Epithelial cell of esophagus (primary cell): ENCODE measurements around the gene HAND1.

Experiments
- DNase-seq: peaks from one replicate; pipeline ENCODE4 v3.0.0; 2010; ENCODE audit warnings: low read depth
- H3K4me3 ChIP-seq: 2 replicates; pipeline ENCODE4 v1.5.1; 2011; ENCODE audit warnings: mild to moderate bottlenecking, low read length, control low read depth
- TF ChIP-seq, protein P1 (sequence below): IDR thresholded peaks from 2 replicates; pipeline ENCODE4 v1.5.1; 2011; ENCODE audit warnings: low read depth, mild to moderate bottlenecking, low read length, control low read depth, inconsistent platforms; ENCODE audit not compliant: insufficient read depth; ENCODE audit errors: missing control alignments

The HAND1 gene

GRCh38 chr5:154522284-154522683 is 44.3 kb upstream of the HAND1 start:
- TF ChIP-seq, protein P1, sequence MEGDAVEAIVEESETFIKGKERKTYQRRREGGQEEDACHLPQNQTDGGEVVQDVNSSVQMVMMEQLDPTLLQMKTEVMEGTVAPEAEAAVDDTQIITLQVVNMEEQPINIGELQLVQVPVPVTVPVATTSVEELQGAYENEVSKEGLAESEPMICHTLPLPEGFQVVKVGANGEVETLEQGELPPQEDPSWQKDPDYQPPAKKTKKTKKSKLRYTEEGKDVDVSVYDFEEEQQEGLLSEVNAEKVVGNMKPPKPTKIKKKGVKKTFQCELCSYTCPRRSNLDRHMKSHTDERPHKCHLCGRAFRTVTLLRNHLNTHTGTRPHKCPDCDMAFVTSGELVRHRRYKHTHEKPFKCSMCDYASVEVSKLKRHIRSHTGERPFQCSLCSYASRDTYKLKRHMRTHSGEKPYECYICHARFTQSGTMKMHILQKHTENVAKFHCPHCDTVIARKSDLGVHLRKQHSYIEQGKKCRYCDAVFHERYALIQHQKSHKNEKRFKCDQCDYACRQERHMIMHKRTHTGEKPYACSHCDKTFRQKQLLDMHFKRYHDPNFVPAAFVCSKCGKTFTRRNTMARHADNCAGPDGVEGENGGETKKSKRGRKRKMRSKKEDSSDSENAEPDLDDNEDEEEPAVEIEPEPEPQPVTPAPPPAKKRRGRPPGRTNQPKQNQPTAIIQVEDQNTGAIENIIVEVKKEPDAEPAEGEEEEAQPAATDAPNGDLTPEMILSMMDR = no peak
- no peak overlapping the region for H3K4me3 ChIP-seq
- no peak for DNase-seq

GRCh38 chr5:154521756-154522155 is 43.7 kb upstream of the HAND1 start:
- TF ChIP-seq, protein P1 = no peak
- DNase-seq = no peak
- no peak overlapping the region for H3K4me3 ChIP-seq

DNA sequence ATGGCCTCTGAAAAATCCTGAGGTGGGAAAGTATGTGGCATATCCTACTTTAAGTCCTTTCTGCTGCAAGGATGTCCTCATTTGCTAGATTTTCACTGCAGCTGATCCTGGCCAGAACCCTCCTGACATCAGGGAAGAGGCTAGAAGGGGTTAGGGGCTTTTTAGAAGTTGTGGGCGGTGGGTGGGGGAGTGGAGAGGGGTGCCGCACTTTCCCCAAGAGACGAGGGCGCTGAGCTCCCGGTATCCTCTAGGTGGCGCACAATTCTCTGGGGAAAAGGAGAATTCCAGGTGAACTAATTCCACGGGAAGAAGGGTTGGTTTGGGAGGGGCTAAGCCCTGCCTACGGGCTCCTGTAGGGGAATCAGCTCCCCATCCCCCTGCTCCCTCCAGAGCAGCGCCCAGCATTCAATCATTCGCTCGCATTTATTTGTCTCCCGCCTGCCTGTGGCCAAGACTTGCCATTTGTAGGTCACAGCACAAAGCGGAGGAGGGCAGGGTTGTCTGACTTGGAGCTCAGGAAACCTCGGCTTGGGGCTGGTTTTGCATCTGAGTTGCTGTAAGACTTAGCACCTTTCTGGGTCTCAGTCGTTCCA is 42.9 kb upstream of the HAND1 start:
- DNase-seq = peak; percentile 57
- TF ChIP-seq, protein P1 = peak; percentile 85
- no peak overlapping the region for H3K4me3 ChIP-seq

- H3K4me3 ChIP-seq = no peak overlapping the region
- TF ChIP-seq, protein P1 = no peak
- DNase-seq = peak; percentile 33
These were observed 41.3 kb upstream of the HAND1 start for GRCh38 chr5:154519359-154519758.

- no peak overlapping the region for H3K4me3 ChIP-seq
- no peak for DNase-seq
- TF ChIP-seq, protein P1 = no peak
These were observed 40.4 kb upstream of the HAND1 start for GRCh38 chr5:154518438-154518867.

DNA sequence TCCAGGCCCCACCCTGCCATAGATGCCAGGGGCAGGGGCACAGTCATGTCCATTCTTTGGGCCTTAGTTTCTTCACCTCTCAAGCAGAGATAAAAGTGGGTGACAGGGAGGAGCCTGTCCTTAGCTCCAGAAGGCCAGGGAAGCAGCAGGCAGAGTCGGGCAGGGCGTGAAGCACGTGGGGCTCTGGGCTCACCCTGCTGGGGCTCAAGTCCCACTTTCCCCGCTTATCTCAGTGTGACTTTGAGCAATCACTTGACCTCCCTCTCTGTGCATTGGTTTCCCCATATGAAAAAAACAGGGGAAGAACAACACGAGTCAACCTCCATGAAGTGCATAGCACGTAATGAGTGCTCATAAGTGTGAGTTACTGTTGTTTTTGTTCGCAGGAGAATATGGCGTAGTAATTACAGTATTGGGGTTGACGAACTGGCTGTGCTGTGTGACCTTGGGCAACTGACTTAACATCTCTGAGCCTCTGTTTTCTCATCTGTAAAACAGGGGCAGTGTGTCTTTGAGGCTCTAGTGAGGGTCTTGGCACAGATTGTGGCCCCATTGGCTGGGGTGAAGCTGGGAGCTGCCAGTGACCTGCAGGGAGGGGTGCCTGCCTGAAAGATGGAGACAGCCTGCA is 39.9 kb upstream of the HAND1 start:
- TF ChIP-seq, protein P1 = no peak
- no peak overlapping the region for H3K4me3 ChIP-seq
- DNase-seq = no peak

GRCh38 chr5:154517181-154517580 is 39.2 kb upstream of the HAND1 start:
- TF ChIP-seq, protein P1 = no peak
- H3K4me3 ChIP-seq = no peak overlapping the region
- DNase-seq = no peak
